ENCODE results near the gene LHFPL3.
"Not testable (repeated sequence)": the region's sequence is repeated elsewhere in the genome, so short reads cannot be mapped to it uniquely, and the experiment has no call there.

Gene LHFPL3

DNA sequence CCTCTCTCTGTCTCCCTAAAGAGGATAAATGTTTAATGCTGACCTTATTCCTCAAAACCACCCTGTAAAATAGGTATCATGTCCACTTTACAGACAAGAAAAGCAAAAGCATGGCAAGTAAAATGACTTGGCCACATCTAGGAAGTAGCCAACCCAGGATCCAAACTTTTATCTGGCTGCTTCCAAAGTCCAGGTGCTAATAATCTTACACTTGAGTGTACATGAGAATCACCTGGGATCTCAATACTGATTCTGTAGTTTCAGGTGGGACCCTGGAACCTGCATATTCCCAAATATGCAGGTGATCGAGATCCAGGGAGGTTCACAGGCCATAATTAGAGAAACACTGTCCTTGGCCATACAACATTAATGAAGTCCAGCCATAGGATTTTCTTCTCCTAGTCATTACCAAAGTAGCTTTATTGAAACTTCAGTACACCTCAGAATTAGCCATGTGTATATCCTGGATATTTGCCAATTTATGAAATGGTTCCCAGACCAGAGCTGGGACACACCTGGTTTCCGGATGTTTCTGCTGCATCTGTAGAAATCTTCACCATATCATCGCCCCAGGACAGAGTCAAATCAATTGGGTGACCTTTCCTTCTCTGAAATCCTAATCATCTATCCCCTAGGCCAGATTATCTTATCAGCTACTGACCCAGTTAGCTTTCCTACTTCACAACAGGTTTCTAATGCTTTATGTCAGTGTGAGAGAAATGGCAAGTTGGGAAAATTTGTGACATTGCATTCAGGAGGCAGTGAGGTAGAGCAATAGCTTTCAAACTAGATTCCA lies 566.5 kb downstream of the LHFPL3 start:
- no peak for DNase-seq (ENCODE audit: low read depth, low spot score)

DNA sequence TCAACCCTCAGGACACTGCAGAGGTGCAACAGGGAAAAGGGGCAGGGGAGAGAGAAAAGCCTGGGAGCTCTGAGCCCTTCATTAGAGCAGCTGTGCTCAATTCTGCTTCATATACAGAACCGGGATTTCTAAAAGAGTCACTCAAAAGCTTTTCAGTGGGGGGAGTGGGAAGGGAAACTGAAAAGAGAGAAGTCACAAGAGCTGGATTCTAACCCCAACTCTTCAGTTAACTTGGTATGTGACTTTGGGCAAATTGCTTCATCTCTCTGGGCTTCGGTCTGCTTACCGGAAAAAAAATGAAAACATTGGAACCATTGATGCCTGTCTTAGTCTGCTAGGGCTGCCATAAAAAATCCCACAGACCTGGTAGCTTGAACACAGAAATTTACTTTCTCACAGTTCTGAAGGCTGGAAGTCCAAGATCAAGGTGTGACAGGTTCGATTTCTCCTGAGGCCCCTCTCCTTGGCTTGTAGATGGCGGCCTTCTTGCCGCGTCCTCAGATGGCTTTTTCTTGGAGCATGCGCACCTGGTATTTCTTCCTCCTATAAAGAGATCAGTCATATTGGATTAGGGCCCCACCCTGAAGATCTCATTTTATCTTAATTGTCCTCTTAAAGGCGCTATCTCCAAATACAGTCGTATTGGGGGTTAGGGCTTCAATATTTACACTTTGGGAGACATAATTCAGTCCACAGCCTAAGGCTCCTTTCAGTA lies 567.3 kb downstream of the LHFPL3 start:
- no peak for DNase-seq (ENCODE audit: low read depth, low spot score)

- DNase-seq (ENCODE audit: low read depth, low spot score) = no peak
Observed at GRCh38 chr7:104898434-104898833, 570.0 kb downstream of the LHFPL3 start.

GRCh38 chr7:104900525-104901239 lies 572.3 kb downstream of the LHFPL3 start:
- no peak for DNase-seq (ENCODE audit: low read depth, low spot score)

DNA sequence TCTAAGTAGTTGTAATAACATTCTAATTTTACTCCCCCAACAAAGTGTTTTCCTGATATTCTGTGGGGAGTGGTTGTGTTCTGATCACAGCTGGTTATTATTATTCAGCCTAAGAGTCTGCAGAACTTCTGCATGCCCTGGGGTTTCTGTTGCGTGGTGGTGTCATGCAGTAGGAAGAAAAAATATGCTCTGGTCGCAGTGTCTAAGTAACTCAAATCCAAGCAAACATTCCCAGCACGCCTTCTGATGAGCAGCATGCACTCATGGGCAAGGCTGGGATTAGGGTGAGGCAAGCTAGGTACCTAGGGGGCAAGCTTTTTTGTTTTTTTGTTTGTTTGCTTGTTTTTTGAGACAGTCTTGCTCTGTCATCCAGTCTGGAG lies 572.8 kb downstream of the LHFPL3 start:
- no peak for DNase-seq (ENCODE audit: low read depth, low spot score)

- DNase-seq (ENCODE audit: low read depth, low spot score) = no peak
Observed at GRCh38 chr7:104902183-104902582, 573.8 kb downstream of the LHFPL3 start.

- DNase-seq (ENCODE audit: low read depth, low spot score) = no peak
Observed at GRCh38 chr7:104903044-104903443, 574.6 kb downstream of the LHFPL3 start.

GRCh38 chr7:104903846-104904245 lies 575.4 kb downstream of the LHFPL3 start:
- DNase-seq (ENCODE audit: low read depth, low spot score) = no peak

- no peak for DNase-seq (ENCODE audit: low read depth, low spot score)
Observed at GRCh38 chr7:104906032-104906431, 577.6 kb downstream of the LHFPL3 start.

- DNase-seq (ENCODE audit: low read depth, low spot score) = no peak
Observed at GRCh38 chr7:104906556-104906955, 578.2 kb downstream of the LHFPL3 start.

DNA sequence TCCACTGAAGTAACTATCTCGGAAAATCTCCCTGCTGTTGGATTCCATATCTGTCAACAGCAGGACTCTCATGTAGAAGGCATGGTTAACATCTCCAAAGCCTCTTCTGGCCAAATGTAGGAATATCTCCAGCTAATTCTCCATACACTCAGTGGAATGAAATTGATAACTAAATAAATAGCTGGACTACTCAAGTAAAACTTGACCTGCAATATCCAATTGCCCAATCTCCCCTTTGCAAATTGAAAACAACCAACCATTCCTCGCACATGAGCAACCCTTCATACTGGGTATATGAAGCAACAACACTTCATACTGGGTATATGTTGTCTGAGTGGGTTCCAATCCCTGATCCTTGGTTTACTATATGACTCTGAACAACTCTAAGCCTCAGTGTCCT lies 580.2 kb downstream of the LHFPL3 start:
- no peak for DNase-seq (ENCODE audit: low read depth, low spot score)

- no peak for DNase-seq (ENCODE audit: low read depth, low spot score)
Observed at GRCh38 chr7:104909096-104909495, 580.7 kb downstream of the LHFPL3 start.

- DNase-seq (ENCODE audit: low read depth, low spot score) = no peak
Observed at GRCh38 chr7:104914421-104914820, 586.0 kb downstream of the LHFPL3 start.

- no peak for DNase-seq (ENCODE audit: low read depth, low spot score)
Observed at GRCh38 chr7:104921596-104921995, 593.2 kb downstream of the LHFPL3 start.

DNA sequence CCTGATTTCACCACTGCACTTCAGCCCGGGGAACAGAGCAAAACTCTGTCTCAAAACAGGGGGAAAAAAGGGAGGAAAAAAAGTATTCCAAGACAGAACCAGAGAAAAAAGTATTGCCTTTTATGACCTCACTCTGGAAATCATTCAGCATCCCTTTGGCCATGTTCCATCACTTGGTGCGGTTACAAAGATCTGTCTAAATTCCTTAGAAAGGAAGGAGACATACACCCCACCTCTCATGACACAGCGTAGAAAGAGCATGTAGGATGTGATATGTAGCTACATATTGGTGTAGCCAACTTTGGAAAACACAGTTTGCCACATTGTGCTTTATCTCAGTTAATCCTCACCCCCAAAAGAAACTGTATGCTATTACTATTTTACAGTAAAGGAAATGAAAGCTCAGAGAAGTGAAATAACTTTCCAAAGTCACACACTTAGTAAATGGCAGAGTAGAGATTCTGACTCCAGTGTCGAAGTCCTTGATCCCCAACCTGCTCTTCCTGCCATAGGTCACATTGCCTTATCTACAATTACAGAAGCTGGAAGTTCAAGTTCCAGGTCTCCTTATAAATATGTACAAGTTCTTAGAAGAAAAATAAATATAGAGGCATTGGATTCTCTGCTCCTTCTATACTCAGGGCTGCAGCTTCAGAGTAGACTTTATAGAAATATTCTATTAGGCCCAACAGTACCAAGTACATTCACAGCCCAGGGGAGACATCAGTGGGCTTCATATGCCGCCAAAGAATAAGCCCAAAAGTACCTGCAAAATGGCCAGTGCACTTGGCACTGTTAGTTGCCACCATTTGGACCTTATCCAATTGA lies 594.0 kb downstream of the LHFPL3 start:
- no peak for DNase-seq (ENCODE audit: low read depth, low spot score)

DNA sequence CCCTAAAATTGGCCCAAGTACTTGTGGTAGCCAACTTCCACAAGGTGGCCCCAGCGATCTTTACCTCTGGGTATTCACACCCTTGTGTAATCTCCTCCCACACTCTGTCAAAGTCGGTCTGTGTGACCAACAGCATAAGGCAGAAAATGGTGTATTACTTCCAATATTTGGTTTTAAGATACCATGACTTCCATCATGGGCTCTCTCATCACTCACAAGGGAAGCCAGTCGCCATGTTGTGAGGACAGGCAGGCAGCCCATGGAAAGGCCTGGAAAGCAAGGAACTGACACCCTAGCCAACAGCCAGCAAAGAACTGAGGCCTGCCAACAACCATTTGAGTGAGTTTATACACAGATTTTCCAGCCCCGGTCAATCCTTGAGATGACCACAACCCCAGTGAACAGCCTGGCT lies 594.6 kb downstream of the LHFPL3 start:
- DNase-seq (ENCODE audit: low read depth, low spot score) = no peak

- DNase-seq (ENCODE audit: low read depth, low spot score) = not testable (repeated sequence)
Observed at GRCh38 chr7:104926189-104926588, 597.8 kb downstream of the LHFPL3 start.

- DNase-seq (ENCODE audit: low read depth, low spot score) = no peak
Observed at GRCh38 chr7:104926601-104927041, 598.2 kb downstream of the LHFPL3 start.

GRCh38 chr7:104927055-104927454 lies 598.7 kb downstream of the LHFPL3 start:
- no peak for DNase-seq (ENCODE audit: low read depth, low spot score)

DNA sequence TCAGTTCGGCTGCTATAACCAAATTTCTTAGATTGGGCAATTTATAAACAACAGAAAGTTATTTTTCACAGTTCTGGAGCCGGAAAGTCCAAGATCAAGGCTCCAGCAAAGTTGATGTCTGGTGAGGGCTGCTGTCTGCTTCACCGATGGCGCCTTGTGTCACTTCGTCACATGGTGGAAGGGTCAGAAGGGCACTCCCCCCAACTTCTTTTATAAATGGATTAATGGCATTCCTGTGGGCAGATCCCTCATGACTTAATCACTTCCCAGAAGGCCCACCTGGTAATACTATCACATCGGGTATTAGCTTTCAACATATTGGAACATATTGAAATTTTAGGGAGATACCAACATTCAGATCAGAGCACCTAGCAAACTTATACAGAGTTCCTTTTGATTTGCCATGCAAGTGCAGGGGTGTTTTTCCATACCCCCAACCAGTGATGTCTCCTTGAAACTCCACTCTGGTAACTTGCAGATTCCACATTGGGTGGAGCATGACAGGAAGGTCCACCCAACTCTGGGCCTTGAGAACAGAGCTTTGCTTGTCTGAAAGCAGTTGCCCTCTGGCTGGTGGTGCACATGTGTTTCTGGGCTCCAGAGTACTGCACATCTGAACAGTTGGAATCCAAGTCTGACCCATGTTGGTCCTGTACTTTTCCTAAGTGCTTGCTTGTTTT lies 600.5 kb downstream of the LHFPL3 start:
- DNase-seq (ENCODE audit: low read depth, low spot score) = no peak

GRCh38 chr7:104929921-104930320 lies 601.5 kb downstream of the LHFPL3 start:
- DNase-seq (ENCODE audit: low read depth, low spot score) = no peak
